ENCODE measurements around the gene PCDHB15.
A peak's percentile ranks its signal among the peaks of the same experiment; 100 is the strongest.
"Not testable (repeated sequence)": the region's sequence is repeated elsewhere in the genome, so short reads cannot be mapped to it uniquely, and the experiment has no call there.

PCDHB15 gene

DNA sequence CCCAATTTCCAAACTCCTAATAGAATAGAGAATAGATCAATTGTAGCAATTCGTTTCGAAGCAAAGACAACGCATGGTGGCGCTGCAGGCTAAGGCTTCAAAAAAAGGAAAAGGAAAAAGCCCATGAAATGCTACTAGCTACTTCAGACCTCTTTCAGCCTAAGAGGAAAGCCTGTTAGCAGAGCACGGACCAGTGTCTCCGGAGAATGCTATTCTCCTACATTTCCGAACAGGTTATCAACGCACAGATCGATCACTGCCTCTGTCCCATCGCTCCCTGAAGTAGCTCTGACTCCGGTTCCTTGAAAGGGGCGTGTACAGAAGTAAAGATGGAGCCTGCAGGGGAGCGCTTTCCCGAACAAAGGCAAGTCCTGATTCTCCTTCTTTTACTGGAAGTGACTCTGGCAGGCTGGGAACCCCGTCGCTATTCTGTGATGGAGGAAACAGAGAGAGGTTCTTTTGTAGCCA lies at the start of gene PCDHB15:
Gene PCDHB15 (plus strand): TSS at position 146 of the 468 bp plus-strand sequence. CDS start 184 bp downstream, at position 330.
- TF ChIP-seq, protein P1, sequence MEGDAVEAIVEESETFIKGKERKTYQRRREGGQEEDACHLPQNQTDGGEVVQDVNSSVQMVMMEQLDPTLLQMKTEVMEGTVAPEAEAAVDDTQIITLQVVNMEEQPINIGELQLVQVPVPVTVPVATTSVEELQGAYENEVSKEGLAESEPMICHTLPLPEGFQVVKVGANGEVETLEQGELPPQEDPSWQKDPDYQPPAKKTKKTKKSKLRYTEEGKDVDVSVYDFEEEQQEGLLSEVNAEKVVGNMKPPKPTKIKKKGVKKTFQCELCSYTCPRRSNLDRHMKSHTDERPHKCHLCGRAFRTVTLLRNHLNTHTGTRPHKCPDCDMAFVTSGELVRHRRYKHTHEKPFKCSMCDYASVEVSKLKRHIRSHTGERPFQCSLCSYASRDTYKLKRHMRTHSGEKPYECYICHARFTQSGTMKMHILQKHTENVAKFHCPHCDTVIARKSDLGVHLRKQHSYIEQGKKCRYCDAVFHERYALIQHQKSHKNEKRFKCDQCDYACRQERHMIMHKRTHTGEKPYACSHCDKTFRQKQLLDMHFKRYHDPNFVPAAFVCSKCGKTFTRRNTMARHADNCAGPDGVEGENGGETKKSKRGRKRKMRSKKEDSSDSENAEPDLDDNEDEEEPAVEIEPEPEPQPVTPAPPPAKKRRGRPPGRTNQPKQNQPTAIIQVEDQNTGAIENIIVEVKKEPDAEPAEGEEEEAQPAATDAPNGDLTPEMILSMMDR (IDR thresholded peaks at IDR 0.05; ENCODE audit: control insufficient read depth, extremely low read depth, insufficient read depth), result peak; percentile 29; the same call in 1 of the 2 replicates
- peak within 1 kb of the TSS; percentile 47 for H3K4me3 ChIP-seq (ENCODE audit: low read depth, low read length)
- DNase-seq (ENCODE audit: low read depth), result no peak

DNA sequence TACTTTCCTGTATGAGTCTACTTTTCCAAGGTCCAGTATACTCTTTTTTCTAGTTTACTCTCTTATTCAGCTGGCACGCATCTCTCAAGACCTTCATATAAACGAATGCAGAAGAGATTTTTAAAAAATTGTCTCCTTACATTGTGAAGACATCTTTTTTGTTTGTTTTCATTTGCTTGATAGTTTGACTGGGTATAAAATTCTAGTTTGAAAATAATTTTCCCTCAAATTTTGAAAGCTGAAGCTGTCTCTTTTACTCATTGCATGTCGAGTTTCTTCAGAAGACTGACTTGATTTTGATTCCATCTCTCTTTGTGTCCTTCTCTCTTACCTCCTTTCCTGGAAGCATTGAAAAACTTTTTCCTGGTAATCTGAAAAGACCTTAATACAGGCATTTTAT lies 48.8 kb upstream of the PCDHB15 start:
- TF ChIP-seq, protein P1 (IDR thresholded peaks at IDR 0.05; ENCODE audit: control insufficient read depth, extremely low read depth, insufficient read depth), result no peak
- no peak for DNase-seq (ENCODE audit: low read depth)
- no peak overlapping the region for H3K4me3 ChIP-seq (ENCODE audit: low read depth, low read length)

DNA sequence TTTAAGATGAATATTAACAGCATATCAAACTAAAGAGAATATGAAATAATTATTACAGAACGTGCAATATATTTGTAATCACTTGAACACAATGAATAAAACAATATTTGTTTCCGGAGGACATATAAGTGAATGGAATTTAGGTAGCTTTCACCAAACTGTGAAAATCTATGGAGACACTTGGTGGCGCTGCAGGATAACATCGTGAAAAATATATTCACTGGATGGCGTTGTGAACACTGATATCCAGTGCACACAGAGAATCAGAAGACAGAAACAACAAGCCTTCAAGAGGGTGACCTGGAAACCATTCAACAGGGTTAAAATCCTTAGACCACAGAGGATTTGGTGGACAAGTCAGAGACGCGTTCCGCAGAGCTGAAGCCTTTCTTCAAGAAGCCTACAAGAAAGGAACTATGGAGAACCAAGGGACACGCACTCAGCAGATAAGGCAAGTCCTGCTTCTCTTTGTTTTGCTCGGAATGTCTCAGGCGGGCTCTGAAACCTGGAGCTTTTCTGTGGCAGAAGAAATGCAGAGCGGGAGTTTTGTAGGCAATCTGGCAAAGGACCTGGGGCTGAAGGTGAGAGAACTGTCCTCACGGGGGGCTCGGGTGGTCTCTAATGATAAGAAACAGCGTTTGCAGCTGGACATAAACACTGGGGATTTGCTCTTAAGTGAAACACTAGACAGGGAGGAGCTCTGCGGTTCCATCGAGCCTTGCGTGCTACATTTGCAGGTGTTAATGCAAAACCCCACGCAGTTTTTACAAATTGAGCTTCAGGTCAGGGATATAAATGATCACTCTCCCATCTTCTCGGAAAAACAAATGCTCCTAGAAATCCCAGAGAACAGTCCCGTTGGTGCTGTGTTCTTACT lies 45.6 kb upstream of the PCDHB15 start, which contains the start of gene PCDHB11:
Gene PCDHB11 (plus strand): TSS at position 269 of the 877 bp plus-strand sequence. CDS start 148 bp downstream, at position 417.
- DNase-seq (ENCODE audit: low read depth), result no peak
- peak within 1 kb of the TSS; percentile 40 for H3K4me3 ChIP-seq (ENCODE audit: low read depth, low read length)
- TF ChIP-seq, protein P1 (IDR thresholded peaks at IDR 0.05; ENCODE audit: control insufficient read depth, extremely low read depth, insufficient read depth), result peak; percentile 56

DNA sequence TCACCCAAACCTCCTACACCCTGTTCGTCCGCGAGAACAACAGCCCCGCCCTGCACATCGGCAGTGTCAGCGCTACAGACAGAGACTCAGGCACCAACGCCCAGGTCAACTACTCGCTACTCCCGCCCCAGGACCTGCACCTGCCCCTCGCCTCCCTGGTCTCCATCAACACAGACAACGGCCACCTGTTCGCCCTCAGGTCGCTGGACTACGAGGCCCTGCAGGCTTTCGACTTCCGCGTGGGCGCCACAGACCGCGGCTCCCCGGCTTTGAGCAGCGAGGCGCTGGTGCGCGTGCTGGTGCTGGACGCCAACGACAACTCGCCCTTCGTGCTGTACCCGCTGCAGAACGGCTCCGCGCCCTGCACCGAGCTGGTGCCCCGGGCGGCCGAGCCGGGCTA lies 44.1 kb upstream of the PCDHB15 start:
- not testable (repeated sequence) for DNase-seq (ENCODE audit: low read depth); H3K4me3 ChIP-seq (ENCODE audit: low read depth, low read length)

DNA sequence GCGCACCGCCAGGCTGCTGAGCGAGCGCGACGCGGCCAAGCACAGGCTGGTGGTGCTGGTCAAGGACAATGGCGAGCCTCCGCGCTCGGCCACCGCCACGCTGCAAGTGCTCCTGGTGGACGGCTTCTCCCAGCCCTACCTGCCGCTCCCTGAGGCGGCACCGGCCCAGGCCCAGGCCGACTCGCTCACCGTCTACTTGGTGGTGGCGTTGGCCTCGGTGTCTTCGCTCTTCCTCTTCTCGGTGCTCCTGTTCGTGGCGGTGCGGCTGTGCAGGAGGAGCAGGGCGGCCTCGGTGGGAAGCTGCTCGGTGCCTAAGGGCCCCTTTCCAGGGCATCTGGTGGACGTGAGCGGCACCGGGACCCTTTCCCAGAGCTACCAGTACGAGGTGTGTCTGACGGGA lies 43.5 kb upstream of the PCDHB15 start:
- H3K4me3 ChIP-seq (ENCODE audit: low read depth, low read length); DNase-seq (ENCODE audit: low read depth): not testable (repeated sequence)

DNA sequence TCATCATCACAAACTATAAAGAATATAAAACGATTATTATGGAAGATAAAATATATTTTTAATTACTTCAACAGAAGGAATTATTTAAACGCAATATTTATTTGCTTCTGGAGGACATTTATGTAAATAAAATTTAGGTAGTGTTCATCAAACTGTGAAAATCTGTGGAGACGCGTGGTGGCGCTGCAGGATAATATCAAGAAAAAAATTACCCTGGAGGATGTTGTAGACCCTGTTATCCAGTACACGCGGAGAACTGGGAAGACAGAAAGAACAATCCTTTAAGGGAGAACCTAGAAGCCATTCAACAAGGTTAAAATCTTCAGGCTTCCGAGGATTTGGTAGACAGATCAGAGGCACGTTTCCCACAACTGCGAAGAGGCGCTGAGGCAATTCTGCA lies 36.7 kb upstream of the PCDHB15 start, which contains the start of gene PCDHB12:
Gene PCDHB12 (plus strand): TSS at position 242 of the 400 bp plus-strand sequence. CDS start 189 bp downstream, outside the sequence.
- TF ChIP-seq, protein P1 (IDR thresholded peaks at IDR 0.05; ENCODE audit: control insufficient read depth, extremely low read depth, insufficient read depth), result peak; percentile 43
- no peak for DNase-seq (ENCODE audit: low read depth)
- H3K4me3 ChIP-seq (ENCODE audit: low read depth, low read length), result no peak within 1 kb of the TSS

DNA sequence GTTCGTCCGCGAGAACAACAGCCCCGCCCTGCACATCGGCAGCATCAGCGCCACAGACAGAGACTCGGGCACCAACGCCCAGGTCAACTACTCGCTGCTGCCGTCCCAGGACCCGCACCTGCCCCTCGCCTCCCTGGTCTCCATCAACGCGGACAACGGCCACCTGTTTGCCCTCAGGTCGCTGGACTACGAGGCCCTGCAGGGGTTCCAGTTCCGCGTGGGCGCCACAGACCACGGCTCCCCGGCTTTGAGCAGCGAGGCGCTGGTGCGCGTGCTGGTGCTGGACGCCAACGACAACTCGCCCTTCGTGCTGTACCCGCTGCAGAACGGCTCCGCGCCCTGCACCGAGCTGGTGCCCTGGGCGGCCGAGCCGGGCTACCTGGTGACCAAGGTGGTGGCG lies 34.9 kb upstream of the PCDHB15 start:
- not testable (repeated sequence) for H3K4me3 ChIP-seq (ENCODE audit: low read depth, low read length); DNase-seq (ENCODE audit: low read depth)

DNA sequence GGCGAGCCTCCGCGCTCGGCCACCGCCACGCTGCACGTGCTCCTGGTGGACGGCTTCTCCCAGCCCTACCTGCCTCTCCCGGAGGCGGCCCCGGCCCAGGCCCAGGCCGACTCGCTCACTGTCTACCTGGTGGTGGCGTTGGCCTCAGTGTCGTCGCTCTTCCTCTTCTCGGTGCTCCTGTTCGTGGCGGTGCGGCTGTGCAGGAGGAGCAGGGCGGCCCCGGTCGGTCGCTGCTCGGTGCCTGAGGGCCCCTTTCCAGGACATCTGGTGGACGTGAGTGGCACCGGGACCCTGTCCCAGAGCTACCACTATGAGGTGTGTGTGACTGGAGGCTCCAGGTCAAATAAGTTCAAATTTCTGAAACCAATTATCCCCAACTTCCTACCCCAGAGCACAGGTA lies 34.3 kb upstream of the PCDHB15 start:
- DNase-seq (ENCODE audit: low read depth); H3K4me3 ChIP-seq (ENCODE audit: low read depth, low read length): not testable (repeated sequence)
